Muscle of leg (tissue), 11 donors: Measurements from ENCODE around the gene CACNA1S. TPM values are rescaled to one million over a fixed set of nuclear protein-coding genes. Genes with fewer than 3 reads are reported as not detected.

Experiments
- DNase-seq: peaks from one replicate; pipeline ENCODE4 v3.0.0; 2013
- H3K27ac ChIP-seq: one replicate; pipeline ENCODE4 v1.5.1; 2013; ENCODE audit warnings: mild to moderate bottlenecking, low read length, control low read depth
- H3K27me3 ChIP-seq: one replicate; pipeline ENCODE4 v1.6.1; 2013; ENCODE audit warnings: low read length; ENCODE audit not compliant: control insufficient read depth, insufficient read depth
- H3K36me3 ChIP-seq: one replicate; pipeline ENCODE4 v1.6.1; 2013; ENCODE audit warnings: low read length; ENCODE audit not compliant: control insufficient read depth, insufficient read depth
- H3K4me1 ChIP-seq: one replicate; pipeline ENCODE4 v1.6.1; 2013; ENCODE audit warnings: low read length; ENCODE audit not compliant: control insufficient read depth, insufficient read depth
- H3K4me3 ChIP-seq: one replicate; pipeline ENCODE4 v1.5.1; 2013; ENCODE audit warnings: low read length, control low read depth
- H3K9me3 ChIP-seq: replicated peaks from 2 replicates; pipeline ENCODE4 v1.6.1; 2013; ENCODE audit warnings: low read depth, low read length; ENCODE audit not compliant: control insufficient read depth
- WGBS: methylation state at CpG from one replicate; pipeline ENCODE4 v1.1.5; 2013; ENCODE audit warnings: missing lambda C conversion rate; ENCODE audit not compliant: insufficient coverage; 5-methylcytosine and 5-hydroxymethylcytosine counted together
- polyA plus RNA-seq, 8 donors: library from polyadenylated mRNA; unstranded; fragments of 120-200 nt; gene quantifications; one replicate each; pipeline versions ENCODE4 v1.2.1 to v1.2.3, GENCODE V29; 2013; ENCODE audit warnings: inconsistent platforms in 1 of 8, low replicate concordance in 1 of 8; ENCODE audit not compliant: insufficient read length in 8 of 8, insufficient read depth in 1 of 8
- total RNA-seq: library from RNA; stranded (reverse); fragments of 120-200 nt; gene quantifications from one replicate; pipeline ENCODE4 v1.2.4, GENCODE V29; 2013

The CACNA1S gene
- total and polyA plus RNA-seq, 9 donors: 26.1 to 55.2 (median 41.5) TPM

GRCh38 chr1:201069636-201070035, 42.6 kb downstream of the CACNA1S start:
- no peaks in the 10 kb centered on the region for H3K9me3 ChIP-seq
- DNase-seq: no peak
- H3K36me3 ChIP-seq: peaks cover 28% of the 10 kb centered on the region
- no peaks in the 10 kb centered on the region for H3K27me3 ChIP-seq
- no peaks in the 10 kb centered on the region for H3K4me1 ChIP-seq
- no peak overlapping the region for H3K27ac ChIP-seq
- 78% methylated on average over 2 of the region's 3 CpGs for WGBS
- H3K4me3 ChIP-seq: no peak overlapping the region

GRCh38 chr1:201068976-201069375, 43.2 kb downstream of the CACNA1S start:
- H3K27me3 ChIP-seq: no peaks in the 10 kb centered on the region
- H3K36me3 ChIP-seq: peaks cover 32% of the 10 kb centered on the region
- no peaks in the 10 kb centered on the region for H3K4me1 ChIP-seq
- WGBS: 34% methylated on average over 3 of the region's 4 CpGs
- DNase-seq: no peak
- H3K27ac ChIP-seq: no peak overlapping the region
- no peak overlapping the region for H3K4me3 ChIP-seq
- H3K9me3 ChIP-seq: no peaks in the 10 kb centered on the region

GRCh38 chr1:201066986-201067385, 45.2 kb downstream of the CACNA1S start:
- Histone ChIP-seq H3K27ac (no peak overlapping the region), H3K36me3 (peaks cover 29% of the 10 kb centered on the region), H3K4me1 (peaks cover 2% of the 10 kb centered on the region), H3K27me3 (no peaks in the 10 kb centered on the region), H3K9me3 (no peaks in the 10 kb centered on the region), H3K4me3 (no peak overlapping the region)
- DNase-seq: no peak
- WGBS: 67% methylated on average over 1 of the region's 4 CpGs

- no peak for DNase-seq
- no peaks in the 10 kb centered on the region for H3K27me3 ChIP-seq
- peaks cover 5% of the 10 kb centered on the region for H3K4me1 ChIP-seq
- no peak overlapping the region for H3K27ac ChIP-seq
- no peak overlapping the region for H3K4me3 ChIP-seq
- H3K36me3 ChIP-seq: peaks cover 40% of the 10 kb centered on the region
- WGBS: 83% methylated on average over 8 of the region's 10 CpGs
- H3K9me3 ChIP-seq: no peaks in the 10 kb centered on the region
These were observed 46.5 kb downstream of the CACNA1S start for GRCh38 chr1:201065686-201066085.

GRCh38 chr1:201064806-201065205, 47.4 kb downstream of the CACNA1S start:
- Histone ChIP-seq H3K9me3 (no peaks in the 10 kb centered on the region), H3K36me3 (peaks cover 42% of the 10 kb centered on the region), H3K27me3 (no peaks in the 10 kb centered on the region), H3K27ac (no peak overlapping the region), H3K4me3 (no peak overlapping the region), H3K4me1 (peaks cover 5% of the 10 kb centered on the region)
- 71% methylated on average over 4 of the region's 8 CpGs for WGBS
- DNase-seq: no peak

GRCh38 chr1:201063145-201063544, 49.1 kb downstream of the CACNA1S start:
- no peak overlapping the region for H3K27ac ChIP-seq
- no peaks in the 10 kb centered on the region for H3K27me3 ChIP-seq
- H3K9me3 ChIP-seq: no peaks in the 10 kb centered on the region
- H3K4me3 ChIP-seq: no peak overlapping the region
- H3K36me3 ChIP-seq: peaks cover 48% of the 10 kb centered on the region
- no peak for DNase-seq
- WGBS: 86% methylated on average over 3 of the region's 7 CpGs
- H3K4me1 ChIP-seq: peaks cover 5% of the 10 kb centered on the region

- Histone ChIP-seq H3K4me1 (peaks cover 5% of the 10 kb centered on the region), H3K4me3 (no peak overlapping the region), H3K9me3 (no peaks in the 10 kb centered on the region), H3K27me3 (no peaks in the 10 kb centered on the region), H3K36me3 (peaks cover 53% of the 10 kb centered on the region), H3K27ac (no peak overlapping the region)
- WGBS: no CpG with 5 or more reads among the region's 8 CpGs
- DNase-seq: no peak
These were observed 49.6 kb downstream of the CACNA1S start for GRCh38 chr1:201062511-201063091.

- Histone ChIP-seq H3K27ac (no peak overlapping the region), H3K36me3 (peaks cover 55% of the 10 kb centered on the region), H3K9me3 (no peaks in the 10 kb centered on the region), H3K4me3 (no peak overlapping the region), H3K27me3 (no peaks in the 10 kb centered on the region), H3K4me1 (peaks cover 5% of the 10 kb centered on the region)
- no peak for DNase-seq
- WGBS: 96% methylated on average over 4 of the region's 12 CpGs
These were observed 50.3 kb downstream of the CACNA1S start for GRCh38 chr1:201061886-201062285.

GRCh38 chr1:201061049-201061448, 51.2 kb downstream of the CACNA1S start:
- H3K4me1 ChIP-seq: peaks cover 9% of the 10 kb centered on the region
- no peak overlapping the region for H3K27ac ChIP-seq
- no peaks in the 10 kb centered on the region for H3K9me3 ChIP-seq
- 93% methylated on average over 2 of the region's 4 CpGs for WGBS
- no peak for DNase-seq
- H3K27me3 ChIP-seq: no peaks in the 10 kb centered on the region
- no peak overlapping the region for H3K4me3 ChIP-seq
- peaks cover 55% of the 10 kb centered on the region for H3K36me3 ChIP-seq

GRCh38 chr1:201060586-201060985, 51.6 kb downstream of the CACNA1S start:
- H3K27me3 ChIP-seq: no peaks in the 10 kb centered on the region
- peaks cover 52% of the 10 kb centered on the region for H3K36me3 ChIP-seq
- H3K27ac ChIP-seq: no peak overlapping the region
- H3K4me3 ChIP-seq: no peak overlapping the region
- DNase-seq: no peak
- no peaks in the 10 kb centered on the region for H3K9me3 ChIP-seq
- H3K4me1 ChIP-seq: peaks cover 12% of the 10 kb centered on the region
- WGBS: 80% methylated on average over 1 of the region's 4 CpGs
